Transverse colon (tissue), 4 donors: ENCODE results near the gene ADCY2.
A peak's percentile ranks its signal among the peaks of the same experiment; 100 is the strongest.

Experiments used
- CTCF ChIP-seq, 5 experiments: fragments of 200-600 bp in 3 of 5; fragments of 450-650 bp in 2 of 5; sonication (generic) in 3 of 5; IDR thresholded peaks; 1 replicate in 2 of 5; 2 replicates in 3 of 5; pipeline ENCODE4 v1.5.1; 2016 to 2017; ENCODE audit warnings: antibody characterized with exemption in 5 of 5, inconsistent platforms in 3 of 5, mild to moderate bottlenecking in 2 of 5, moderate library complexity in 1 of 5
- POLR2A ChIP-seq: fragments of 450-650 bp; IDR thresholded peaks from one replicate; pipeline ENCODE4 v1.6.1; 2016; ENCODE audit warnings: antibody characterized with exemption, mild to moderate bottlenecking, moderate library complexity
- POLR2AphosphoS5 ChIP-seq, 3 donors: sonication (generic); formaldehyde crosslinking; IDR thresholded peaks; one replicate each; pipeline ENCODE4 v1.6.1; 2016; ENCODE audit warnings: antibody characterized with exemption in 3 of 3

- no peak for TF ChIP-seq POLR2A
- TF ChIP-seq POLR2AphosphoS5 (IDR thresholded peaks at IDR 0.05), result peak in 1 of 3 donors; percentile 7
- TF ChIP-seq CTCF (IDR thresholded peaks at IDR 0.05), result no peak
Measured at GRCh38 chr5:7871653-7872052, 475.7 kb downstream of the ADCY2 start.
